HG03039 (cell line): ENCODE data around the gene MTF2.
"Not testable (repeated sequence)": the region's sequence is repeated elsewhere in the genome, so short reads cannot be mapped to it uniquely, and the experiment has no call there.

Source experiments
- ATAC-seq: cut with Tn5 transposase; IDR thresholded peaks from one replicate; pipeline ENCODE4 v1.9.1; 2021; ENCODE audit warnings: mild to moderate bottlenecking, moderate library complexity; ENCODE audit not compliant: unreplicated experiment

Gene MTF2

GRCh38 chr1:93078986-93079654, at the start of gene MTF2:
Gene MTF2 (plus strand): TSS chr1:93079283. CDS start chr1:93079527, 244 bp downstream.
- ATAC-seq, result peak; percentile 67

- no peak for ATAC-seq
These were observed 49.8 kb upstream of the MTF2 start for GRCh38 chr1:93029317-93029716.

- ATAC-seq, result not testable (repeated sequence)
These were observed 48.9 kb upstream of the MTF2 start for GRCh38 chr1:93030191-93030590.

DNA sequence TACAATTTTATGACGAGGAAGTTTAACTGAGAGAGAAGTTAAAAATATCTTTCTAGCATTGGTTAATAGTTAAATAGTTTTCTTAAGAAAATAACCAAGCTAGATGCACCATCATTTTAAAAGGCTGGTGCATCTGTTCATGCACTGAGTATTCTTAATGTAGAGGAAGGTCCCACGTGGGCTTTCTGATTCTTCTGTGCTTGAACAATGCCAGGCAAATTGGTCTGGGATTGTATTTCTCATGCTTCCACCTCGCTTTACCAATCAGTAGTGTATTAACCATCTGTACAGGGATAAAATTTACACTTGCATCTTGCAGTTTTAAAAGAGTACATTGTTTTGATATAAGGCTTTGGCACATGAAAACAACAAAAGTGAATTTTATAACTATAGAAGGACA, 47.4 kb upstream of the MTF2 start:
- ATAC-seq, result no peak

DNA sequence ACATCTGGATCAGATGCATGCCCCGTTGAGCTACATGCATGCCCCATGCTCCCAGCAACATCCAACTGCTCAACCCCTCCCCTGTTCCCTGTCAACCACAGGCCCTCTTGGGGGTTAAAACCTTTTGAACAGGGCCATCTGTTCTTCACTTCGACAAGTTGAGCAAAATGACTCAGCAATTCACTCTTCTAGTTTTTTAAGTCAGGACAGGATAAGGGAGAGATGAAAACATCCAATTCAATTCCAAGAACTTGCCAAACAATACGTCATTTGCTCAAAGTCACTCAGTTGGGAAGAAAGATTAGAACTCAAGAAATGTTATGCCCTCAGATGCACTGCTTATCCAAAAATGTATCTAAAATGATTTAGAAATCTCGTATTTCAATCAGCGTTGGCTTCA, 46.1 kb upstream of the MTF2 start:
- no peak for ATAC-seq

DNA sequence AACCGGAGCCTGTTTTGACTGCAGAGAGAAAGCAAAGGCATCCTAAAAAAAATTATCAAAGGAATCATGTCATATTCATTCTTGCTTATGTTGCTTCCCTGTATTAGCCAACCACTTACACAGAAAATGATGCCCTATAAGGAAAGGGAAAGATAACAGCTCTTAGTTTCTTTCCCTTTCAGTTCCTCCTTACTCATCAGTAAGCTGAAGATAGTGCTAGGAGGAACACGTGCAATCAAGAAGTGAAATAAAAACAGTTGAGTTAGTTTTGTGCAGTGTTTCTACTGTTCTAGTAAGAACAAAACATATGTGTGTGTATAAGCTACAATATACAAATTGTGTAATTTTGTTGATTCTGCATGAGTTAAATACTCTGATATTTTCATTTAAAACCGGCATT, 45.3 kb upstream of the MTF2 start:
- peak; percentile 77 for ATAC-seq

DNA sequence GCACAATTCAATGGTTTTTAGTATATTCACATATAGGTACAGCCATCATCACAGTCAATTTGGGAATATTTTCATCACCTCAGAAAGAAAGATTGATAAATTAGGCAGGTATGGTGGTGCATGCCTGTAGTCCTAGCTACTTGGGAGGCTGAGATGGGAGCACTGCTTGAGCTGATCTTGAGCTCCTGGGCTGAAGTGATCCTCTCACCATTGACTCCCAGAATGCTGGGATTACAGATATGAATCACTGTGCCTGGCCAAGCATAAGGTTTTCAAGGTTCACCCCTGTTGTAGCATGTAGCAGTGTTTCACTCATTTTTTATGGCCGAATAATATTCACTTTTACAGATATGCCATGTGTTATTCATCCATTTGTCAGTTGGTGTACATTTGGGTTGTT, 44.7 kb upstream of the MTF2 start:
- ATAC-seq, result no peak

GRCh38 chr1:93036672-93037071, 42.4 kb upstream of the MTF2 start:
- ATAC-seq, result no peak

DNA sequence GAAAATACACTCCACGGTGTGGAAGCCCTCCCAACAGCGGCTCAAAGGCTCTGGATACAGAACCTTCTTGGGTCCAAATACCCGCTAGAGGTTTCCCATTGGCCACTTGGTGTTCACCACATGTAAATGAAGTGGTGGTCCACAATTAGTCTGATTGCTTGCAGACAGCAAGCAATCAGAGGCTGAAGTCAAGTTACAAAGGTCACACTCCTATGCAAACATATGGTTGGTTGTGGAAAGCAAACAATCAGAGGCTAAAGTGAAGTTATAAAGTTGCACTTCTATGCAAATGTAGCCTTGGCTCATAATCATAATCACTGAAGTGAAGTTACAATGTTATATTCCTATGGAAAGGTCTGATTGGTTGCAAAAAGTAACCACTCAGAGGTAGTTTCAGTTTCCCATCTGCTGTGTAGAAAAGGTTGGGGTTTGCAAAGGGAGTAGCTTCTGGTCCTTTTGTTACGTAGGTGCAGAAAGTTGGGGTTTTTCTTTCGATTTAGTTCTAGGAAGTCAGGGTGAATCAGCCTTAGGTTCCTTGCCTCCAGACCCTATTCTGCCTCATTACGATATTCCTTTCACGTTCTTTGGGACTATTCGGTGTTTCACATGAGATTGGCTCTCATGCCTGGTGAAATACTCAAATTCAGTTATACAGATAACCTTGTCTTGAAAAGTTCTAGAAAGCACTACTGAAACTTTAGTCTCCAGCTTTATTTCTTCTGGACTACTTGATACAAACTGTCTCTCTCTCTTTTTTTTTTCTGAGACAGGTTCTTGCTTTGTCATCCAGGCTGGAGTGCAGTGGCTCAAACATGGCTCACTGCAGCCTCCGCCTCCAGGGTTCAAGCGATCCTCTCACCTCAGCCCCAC, 36.7 kb upstream of the MTF2 start:
- peak; percentile 60 for ATAC-seq

- no peak for ATAC-seq
These were observed 36.0 kb upstream of the MTF2 start for GRCh38 chr1:93043057-93043557.

DNA sequence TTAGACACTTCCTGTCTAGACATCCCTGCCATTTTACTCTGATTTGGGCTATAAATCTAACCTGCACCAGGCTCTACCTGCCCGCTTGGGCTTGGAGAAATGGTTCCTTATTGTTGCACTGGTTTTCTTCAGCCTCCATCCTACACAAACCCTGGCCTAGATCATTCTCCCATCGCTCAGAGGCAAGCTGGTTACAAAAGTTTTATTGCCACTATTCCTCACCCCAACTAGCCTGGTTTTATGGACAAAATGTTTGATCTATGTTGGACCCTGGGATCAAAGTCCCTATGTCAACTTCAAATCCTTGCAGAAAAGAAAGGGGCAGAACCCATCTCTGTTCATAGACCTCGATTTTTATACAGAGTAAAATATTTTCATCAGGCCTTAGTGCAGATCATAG, 31.5 kb upstream of the MTF2 start:
- ATAC-seq, result no peak

GRCh38 chr1:93051961-93052360, 27.1 kb upstream of the MTF2 start:
- no peak for ATAC-seq

DNA sequence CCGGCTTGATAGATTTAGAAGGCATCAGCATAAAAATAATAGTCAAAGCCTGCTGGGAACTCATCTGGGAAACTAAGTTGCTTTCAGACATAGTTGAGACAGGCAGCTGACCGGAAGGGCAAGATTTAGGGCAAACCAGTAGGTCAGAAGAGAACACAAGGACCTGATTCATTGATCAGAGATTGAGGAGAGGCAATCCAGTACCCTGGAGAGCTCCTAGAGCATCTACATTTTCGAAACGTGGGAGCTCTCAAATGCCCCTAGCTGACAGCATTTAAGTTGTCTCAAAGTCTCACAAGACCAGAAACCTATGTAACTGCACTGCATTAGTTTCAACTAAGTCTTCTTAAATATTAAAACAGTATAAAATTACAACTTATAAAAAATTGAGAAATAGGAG, 22.9 kb upstream of the MTF2 start:
- no peak for ATAC-seq

GRCh38 chr1:93056649-93057048, 22.4 kb upstream of the MTF2 start:
- ATAC-seq, result no peak

GRCh38 chr1:93061895-93062792, 16.9 kb upstream of the MTF2 start:
- no peak for ATAC-seq

DNA sequence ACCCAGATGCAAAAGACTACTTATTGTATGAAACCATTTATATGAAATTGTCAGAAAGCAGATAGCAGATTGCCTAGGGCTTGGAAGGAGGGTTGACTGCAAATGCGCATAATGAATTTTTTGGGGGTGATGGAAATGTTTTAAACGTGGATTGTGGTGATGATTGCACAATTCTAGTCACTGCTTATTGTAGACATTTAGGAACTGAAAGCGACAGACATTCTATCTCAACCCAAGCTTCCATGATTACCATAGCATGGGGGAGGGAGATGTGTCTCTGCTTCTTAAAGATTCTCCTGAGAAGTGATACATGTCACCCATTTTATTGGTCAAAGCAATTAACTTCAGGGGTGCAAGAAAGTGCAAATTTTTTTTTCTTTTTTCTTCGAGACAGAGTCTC, 2.8 kb upstream of the MTF2 start:
- no peak for ATAC-seq

DNA sequence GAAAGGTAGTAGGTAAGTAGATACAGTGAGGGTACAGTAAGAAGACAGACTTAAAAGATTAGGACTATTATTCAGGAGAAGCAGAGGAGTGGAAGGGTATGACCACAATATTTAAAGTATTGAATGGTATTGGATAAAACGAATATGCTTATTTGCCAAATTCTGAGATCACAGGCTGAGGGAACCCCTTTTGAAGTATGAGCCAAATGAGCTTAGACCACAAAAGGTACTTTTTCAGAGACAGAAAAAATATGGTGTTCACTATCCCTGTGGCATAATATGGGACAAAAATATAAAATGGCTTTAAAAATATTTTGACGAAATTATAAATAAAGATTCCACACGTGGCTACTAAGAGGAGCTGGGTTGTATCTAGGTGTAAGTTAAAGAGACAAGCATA, 880 bp upstream of the MTF2 start:
- no peak for ATAC-seq

GRCh38 chr1:93078638-93078985, 471 bp upstream of the MTF2 start:
- ATAC-seq, result no peak

GRCh38 chr1:93079685-93080141, 630 bp downstream of the MTF2 start:
- no peak for ATAC-seq

- ATAC-seq, result peak; percentile 60
These were observed 1.2 kb downstream of the MTF2 start for GRCh38 chr1:93080179-93080823.

GRCh38 chr1:93081716-93082115, 2.6 kb downstream of the MTF2 start:
- no peak for ATAC-seq
